WTC11 (cell line): ENCODE measurements around the gene SAE1. TPM values are rescaled to one million over a fixed set of nuclear protein-coding genes. Genes with fewer than 3 reads are reported as not detected.
A peak's percentile ranks its signal among the peaks of the same experiment; 100 is the strongest.

Source experiments
- ATAC-seq: fragments of 200-7000 bp; cut with Tn5 transposase; 2 replicates; pipeline ENCODE4 v1.10.0; 2021; ENCODE audit warnings: mild to moderate bottlenecking, moderate library complexity
- CTCF ChIA-PET: fragments of 300-600 bp; sonication (Branson Sonifier 250); formaldehyde crosslinking; loops from one replicate; lab custom pipeline; 2021; ENCODE audit warnings: antibody characterized with exemption; lab: Charles Lee
- POLR2A ChIA-PET: fragments of 350-600 bp; sonication (Branson Sonifier 250); formaldehyde crosslinking; loops from one replicate; lab custom pipeline; 2021; ENCODE audit warnings: antibody characterized with exemption; lab: Charles Lee
- DNase-seq: peaks from one replicate; pipeline ENCODE4 v3.0.0; 2021; ENCODE audit warnings: low spot score
- H3K27ac Mint-ChIP-seq: 2 replicates; pipeline ENCODE4 v1.8.0; 2021; ENCODE audit warnings: mixed read lengths
- H3K27me3 Mint-ChIP-seq: 2 replicates; pipeline ENCODE4 v1.8.0; 2021; ENCODE audit warnings: low read depth, mild to moderate bottlenecking, moderate library complexity, mixed read lengths
- H3K36me3 Mint-ChIP-seq: 2 replicates; pipeline ENCODE4 v1.8.0; 2021; ENCODE audit warnings: mixed read lengths
- H3K4me1 Mint-ChIP-seq: 2 replicates; pipeline ENCODE4 v1.8.0; 2022; ENCODE audit warnings: mixed read lengths
- H3K4me3 Mint-ChIP-seq: 2 replicates; pipeline ENCODE4 v1.8.0; 2021; ENCODE audit warnings: mild to moderate bottlenecking, moderate library complexity, mixed read lengths
- H3K9me3 Mint-ChIP-seq: 2 replicates; pipeline ENCODE4 v1.8.0; 2021; ENCODE audit warnings: mixed read lengths
- GRHL2 ChIP-seq: fragments of 250-450 bp; sonication (Bioruptor Pico); IDR thresholded peaks from 2 replicates; pipeline ENCODE4 v1.8.0; 2022; ENCODE audit warnings: mild to moderate bottlenecking, moderate library complexity; ENCODE audit not compliant: insufficient replicate concordance, severe bottlenecking
- GTF2I ChIP-seq: fragments of 250-450 bp; sonication (Bioruptor Pico); conservative IDR thresholded peaks from 2 replicates; pipeline ENCODE4 v1.4.0; 2021; ENCODE audit warnings: mild to moderate bottlenecking
- JAZF1 ChIP-seq: fragments of 250-450 bp; sonication (Bioruptor Pico); IDR thresholded peaks from 2 replicates; pipeline ENCODE4 v1.9.0; 2021; ENCODE audit warnings: moderate library complexity, mild to moderate bottlenecking, inconsistent platforms
- KAT7 ChIP-seq: sonication (generic); formaldehyde crosslinking; IDR thresholded peaks from 2 replicates; pipeline ENCODE4 v1.8.1; 2023; ENCODE audit warnings: missing genetic modification reagents, mild to moderate bottlenecking, borderline replicate concordance
- MYBL2 ChIP-seq: sonication (generic); formaldehyde crosslinking; IDR thresholded peaks from 2 replicates; pipeline ENCODE4 v1.8.1; 2023; ENCODE audit warnings: mild to moderate bottlenecking, moderate library complexity, missing genetic modification reagents
- SMAD3 ChIP-seq: sonication (generic); formaldehyde crosslinking; IDR thresholded peaks from 2 replicates; pipeline ENCODE4 v1.8.0; 2022; ENCODE audit warnings: missing genetic modification reagents, mild to moderate bottlenecking, borderline replicate concordance
- TCF7 ChIP-seq: sonication (generic); formaldehyde crosslinking; IDR thresholded peaks from 2 replicates; pipeline ENCODE4 v1.8.0; 2022; ENCODE audit warnings: mild to moderate bottlenecking, low read depth, missing genetic modification reagents, moderate library complexity
- ZNF219 ChIP-seq: sonication (generic); formaldehyde crosslinking; IDR thresholded peaks from 2 replicates; pipeline ENCODE4 v1.8.0; 2023; ENCODE audit warnings: missing genetic modification reagents, mild to moderate bottlenecking, borderline replicate concordance
- ZNF317 ChIP-seq: sonication (generic); formaldehyde crosslinking; IDR thresholded peaks from 2 replicates; pipeline ENCODE4 v1.8.1; 2023; ENCODE audit warnings: low read depth, mild to moderate bottlenecking, moderate library complexity, missing genetic modification reagents, borderline replicate concordance
- total RNA-seq: library from RNA; stranded (reverse); gene quantifications from 3 replicates; pipeline ENCODE4 v1.2.3, GENCODE V29; 2021
- TF ChIP-seq, protein P1 (sequence below): sonication (generic); formaldehyde crosslinking; IDR thresholded peaks from 2 replicates; pipeline ENCODE4 v1.8.1; 2022; ENCODE audit warnings: mild to moderate bottlenecking, missing genetic modification reagents, moderate library complexity, borderline replicate concordance
- TF ChIP-seq, protein P2 (sequence below): sonication (generic); formaldehyde crosslinking; IDR thresholded peaks from 2 replicates; pipeline ENCODE4 v1.8.0; 2022; ENCODE audit warnings: missing genetic modification reagents
- TF ChIP-seq, protein P3 (sequence below): fragments of 250-450 bp; sonication (Bioruptor Pico); IDR thresholded peaks from 2 replicates; pipeline ENCODE4 v1.9.0; 2021; ENCODE audit warnings: mild to moderate bottlenecking
- TF ChIP-seq, protein P4 (sequence below): sonication (generic); formaldehyde crosslinking; IDR thresholded peaks from 2 replicates; pipeline ENCODE4 v1.8.1; 2023; ENCODE audit warnings: mild to moderate bottlenecking, moderate library complexity, missing genetic modification reagents
- TF ChIP-seq, protein P5 (sequence below): sonication (generic); formaldehyde crosslinking; IDR thresholded peaks from 2 replicates; pipeline ENCODE4 v1.8.1; 2023; ENCODE audit warnings: mild to moderate bottlenecking, missing genetic modification reagents, borderline replicate concordance
- TF ChIP-seq, protein P6 (sequence below): sonication (generic); formaldehyde crosslinking; IDR thresholded peaks from 2 replicates; pipeline ENCODE4 v1.8.0; 2022; ENCODE audit warnings: mild to moderate bottlenecking, missing genetic modification reagents
- TF ChIP-seq, protein P7 (sequence below): sonication (generic); formaldehyde crosslinking; conservative IDR thresholded peaks from 2 replicates; pipeline ENCODE4 v1.8.1; 2022; ENCODE audit warnings: mild to moderate bottlenecking, missing genetic modification reagents

SAE1 gene
- total RNA-seq, 1 experiment from 2014 or later, result 224 TPM

DNA sequence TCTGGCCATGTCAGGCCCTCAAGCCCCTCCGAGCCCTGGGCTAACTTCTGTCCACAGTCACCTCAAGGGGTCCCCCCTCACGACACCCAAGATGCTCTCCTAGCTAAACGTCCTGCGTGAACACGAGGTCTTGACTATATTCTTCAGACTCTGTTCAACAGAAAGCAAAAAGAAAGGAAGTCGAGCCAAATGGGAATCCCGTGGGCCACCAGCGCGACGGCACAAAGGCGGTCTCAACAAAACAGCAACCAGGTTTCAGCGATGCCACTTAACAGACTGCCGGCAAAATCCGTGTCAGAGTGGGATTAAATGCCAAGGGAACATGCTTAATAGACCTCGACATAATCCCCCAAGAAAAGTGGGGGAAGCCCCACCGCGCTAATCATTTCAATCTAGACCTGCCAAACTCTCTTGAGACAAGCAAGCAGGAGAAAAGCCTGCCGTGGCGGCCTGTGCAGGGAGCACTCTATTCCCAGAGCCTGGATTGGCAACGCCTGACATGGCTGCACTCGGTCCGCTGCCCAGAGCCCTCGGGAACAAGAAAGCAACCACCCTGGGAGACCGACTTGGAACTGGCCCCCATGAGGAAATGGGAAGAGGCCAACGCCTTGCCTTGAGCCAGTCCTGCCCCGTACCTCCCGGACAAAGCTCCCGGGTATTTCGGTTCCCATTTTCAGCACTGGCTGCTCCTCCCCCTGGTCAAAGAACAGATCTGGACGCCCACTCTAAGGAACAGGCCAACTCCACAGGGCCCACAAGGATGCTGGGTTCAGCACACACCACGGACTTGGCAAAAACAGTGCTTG is 33.0 kb upstream of the SAE1 start:
- Mint-ChIP-seq H3K36me3 (peaks cover 15% of the 10 kb centered on the region), H3K27me3 (no peaks in the 10 kb centered on the region), H3K4me1 (peaks cover 45% of the 10 kb centered on the region), H3K4me3 (no peak overlapping the region), H3K27ac (peak overlapping the region; percentile 78), H3K9me3 (no peaks in the 10 kb centered on the region)
- ATAC-seq (no peak), DNase-seq (no peak)
- POLR2A ChIA-PET, result interaction anchor here (0.6 to 1.2 kb wide), 2 partner anchors 13 to 16 kb away, joined by 3 read pairs; partner anchors contain the start of gene ZC3H4
- TF ChIP-seq ZNF317 (no peak), SMAD3 (CRISPR knock-in tag) (no peak)
- TF ChIP-seq, protein P1, sequence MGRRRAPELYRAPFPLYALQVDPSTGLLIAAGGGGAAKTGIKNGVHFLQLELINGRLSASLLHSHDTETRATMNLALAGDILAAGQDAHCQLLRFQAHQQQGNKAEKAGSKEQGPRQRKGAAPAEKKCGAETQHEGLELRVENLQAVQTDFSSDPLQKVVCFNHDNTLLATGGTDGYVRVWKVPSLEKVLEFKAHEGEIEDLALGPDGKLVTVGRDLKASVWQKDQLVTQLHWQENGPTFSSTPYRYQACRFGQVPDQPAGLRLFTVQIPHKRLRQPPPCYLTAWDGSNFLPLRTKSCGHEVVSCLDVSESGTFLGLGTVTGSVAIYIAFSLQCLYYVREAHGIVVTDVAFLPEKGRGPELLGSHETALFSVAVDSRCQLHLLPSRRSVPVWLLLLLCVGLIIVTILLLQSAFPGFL (CRISPR knock-in tag), result no peak
- TF ChIP-seq, protein P2, sequence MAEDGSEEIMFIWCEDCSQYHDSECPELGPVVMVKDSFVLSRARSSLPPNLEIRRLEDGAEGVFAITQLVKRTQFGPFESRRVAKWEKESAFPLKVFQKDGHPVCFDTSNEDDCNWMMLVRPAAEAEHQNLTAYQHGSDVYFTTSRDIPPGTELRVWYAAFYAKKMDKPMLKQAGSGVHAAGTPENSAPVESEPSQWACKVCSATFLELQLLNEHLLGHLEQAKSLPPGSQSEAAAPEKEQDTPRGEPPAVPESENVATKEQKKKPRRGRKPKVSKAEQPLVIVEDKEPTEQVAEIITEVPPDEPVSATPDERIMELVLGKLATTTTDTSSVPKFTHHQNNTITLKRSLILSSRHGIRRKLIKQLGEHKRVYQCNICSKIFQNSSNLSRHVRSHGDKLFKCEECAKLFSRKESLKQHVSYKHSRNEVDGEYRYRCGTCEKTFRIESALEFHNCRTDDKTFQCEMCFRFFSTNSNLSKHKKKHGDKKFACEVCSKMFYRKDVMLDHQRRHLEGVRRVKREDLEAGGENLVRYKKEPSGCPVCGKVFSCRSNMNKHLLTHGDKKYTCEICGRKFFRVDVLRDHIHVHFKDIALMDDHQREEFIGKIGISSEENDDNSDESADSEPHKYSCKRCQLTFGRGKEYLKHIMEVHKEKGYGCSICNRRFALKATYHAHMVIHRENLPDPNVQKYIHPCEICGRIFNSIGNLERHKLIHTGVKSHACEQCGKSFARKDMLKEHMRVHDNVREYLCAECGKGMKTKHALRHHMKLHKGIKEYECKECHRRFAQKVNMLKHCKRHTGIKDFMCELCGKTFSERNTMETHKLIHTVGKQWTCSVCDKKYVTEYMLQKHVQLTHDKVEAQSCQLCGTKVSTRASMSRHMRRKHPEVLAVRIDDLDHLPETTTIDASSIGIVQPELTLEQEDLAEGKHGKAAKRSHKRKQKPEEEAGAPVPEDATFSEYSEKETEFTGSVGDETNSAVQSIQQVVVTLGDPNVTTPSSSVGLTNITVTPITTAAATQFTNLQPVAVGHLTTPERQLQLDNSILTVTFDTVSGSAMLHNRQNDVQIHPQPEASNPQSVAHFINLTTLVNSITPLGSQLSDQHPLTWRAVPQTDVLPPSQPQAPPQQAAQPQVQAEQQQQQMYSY (CRISPR knock-in tag), result no peak
- TF ChIP-seq, all 79 proteins: peak for 0
- CTCF ChIA-PET, result interaction anchor here (0.5 to 2.0 kb wide), 3 partner anchors 146 to 451 kb away, joined by 4 to 5 read pairs (median 4); no protein-coding TSS in a partner anchor

DNA sequence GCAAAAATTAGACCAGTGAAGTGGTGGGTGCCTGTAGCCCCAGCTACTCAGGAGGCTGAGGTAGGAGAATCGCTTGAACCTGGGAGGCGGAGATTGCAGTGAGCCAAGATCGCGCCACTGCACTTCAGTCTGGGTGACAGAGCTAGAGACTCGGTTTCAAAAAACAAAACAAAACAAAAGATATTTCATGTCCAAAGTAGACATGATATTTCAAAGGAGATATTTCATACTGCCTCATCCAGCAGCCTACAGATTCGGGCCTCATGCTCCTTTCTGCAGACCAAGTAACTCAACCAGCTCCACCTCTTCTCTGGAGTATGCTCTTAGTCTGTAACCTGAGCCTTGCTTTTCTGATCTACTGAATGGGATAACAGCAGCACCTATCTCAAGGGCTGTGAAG is 32.0 kb upstream of the SAE1 start:
- DNase-seq (no peak), ATAC-seq (no peak)
- Mint-ChIP-seq H3K27me3 (no peaks in the 10 kb centered on the region), H3K27ac (peak overlapping the region; percentile 76), H3K4me3 (no peak overlapping the region), H3K36me3 (peaks cover 9% of the 10 kb centered on the region), H3K4me1 (peaks cover 51% of the 10 kb centered on the region), H3K9me3 (no peaks in the 10 kb centered on the region)
- TF ChIP-seq, protein P3, sequence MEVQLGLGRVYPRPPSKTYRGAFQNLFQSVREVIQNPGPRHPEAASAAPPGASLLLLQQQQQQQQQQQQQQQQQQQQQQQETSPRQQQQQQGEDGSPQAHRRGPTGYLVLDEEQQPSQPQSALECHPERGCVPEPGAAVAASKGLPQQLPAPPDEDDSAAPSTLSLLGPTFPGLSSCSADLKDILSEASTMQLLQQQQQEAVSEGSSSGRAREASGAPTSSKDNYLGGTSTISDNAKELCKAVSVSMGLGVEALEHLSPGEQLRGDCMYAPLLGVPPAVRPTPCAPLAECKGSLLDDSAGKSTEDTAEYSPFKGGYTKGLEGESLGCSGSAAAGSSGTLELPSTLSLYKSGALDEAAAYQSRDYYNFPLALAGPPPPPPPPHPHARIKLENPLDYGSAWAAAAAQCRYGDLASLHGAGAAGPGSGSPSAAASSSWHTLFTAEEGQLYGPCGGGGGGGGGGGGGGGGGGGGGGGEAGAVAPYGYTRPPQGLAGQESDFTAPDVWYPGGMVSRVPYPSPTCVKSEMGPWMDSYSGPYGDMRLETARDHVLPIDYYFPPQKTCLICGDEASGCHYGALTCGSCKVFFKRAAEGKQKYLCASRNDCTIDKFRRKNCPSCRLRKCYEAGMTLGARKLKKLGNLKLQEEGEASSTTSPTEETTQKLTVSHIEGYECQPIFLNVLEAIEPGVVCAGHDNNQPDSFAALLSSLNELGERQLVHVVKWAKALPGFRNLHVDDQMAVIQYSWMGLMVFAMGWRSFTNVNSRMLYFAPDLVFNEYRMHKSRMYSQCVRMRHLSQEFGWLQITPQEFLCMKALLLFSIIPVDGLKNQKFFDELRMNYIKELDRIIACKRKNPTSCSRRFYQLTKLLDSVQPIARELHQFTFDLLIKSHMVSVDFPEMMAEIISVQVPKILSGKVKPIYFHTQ (CRISPR knock-in tag), result no peak
- TF ChIP-seq MYBL2 (CRISPR knock-in tag), result no peak
- TF ChIP-seq ZNF219 (CRISPR knock-in tag), result no peak
- no peak for TF ChIP-seq KAT7 (CRISPR knock-in tag)
- no peak for TF ChIP-seq GRHL2 (CRISPR knock-in tag)
- TF ChIP-seq TCF7 (CRISPR knock-in tag), result no peak
- no peak for TF ChIP-seq JAZF1 (CRISPR knock-in tag)
- TF ChIP-seq, protein P4, sequence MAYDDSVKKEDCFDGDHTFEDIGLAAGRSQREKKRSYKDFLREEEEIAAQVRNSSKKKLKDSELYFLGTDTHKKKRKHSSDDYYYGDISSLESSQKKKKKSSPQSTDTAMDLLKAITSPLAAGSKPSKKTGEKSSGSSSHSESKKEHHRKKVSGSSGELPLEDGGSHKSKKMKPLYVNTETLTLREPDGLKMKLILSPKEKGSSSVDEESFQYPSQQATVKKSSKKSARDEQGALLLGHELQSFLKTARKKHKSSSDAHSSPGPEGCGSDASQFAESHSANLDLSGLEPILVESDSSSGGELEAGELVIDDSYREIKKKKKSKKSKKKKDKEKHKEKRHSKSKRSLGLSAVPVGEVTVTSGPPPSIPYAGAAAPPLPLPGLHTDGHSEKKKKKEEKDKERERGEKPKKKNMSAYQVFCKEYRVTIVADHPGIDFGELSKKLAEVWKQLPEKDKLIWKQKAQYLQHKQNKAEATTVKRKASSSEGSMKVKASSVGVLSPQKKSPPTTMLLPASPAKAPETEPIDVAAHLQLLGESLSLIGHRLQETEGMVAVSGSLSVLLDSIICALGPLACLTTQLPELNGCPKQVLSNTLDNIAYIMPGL, result no peak
- no peak for TF ChIP-seq GTF2I
- TF ChIP-seq, protein P5, sequence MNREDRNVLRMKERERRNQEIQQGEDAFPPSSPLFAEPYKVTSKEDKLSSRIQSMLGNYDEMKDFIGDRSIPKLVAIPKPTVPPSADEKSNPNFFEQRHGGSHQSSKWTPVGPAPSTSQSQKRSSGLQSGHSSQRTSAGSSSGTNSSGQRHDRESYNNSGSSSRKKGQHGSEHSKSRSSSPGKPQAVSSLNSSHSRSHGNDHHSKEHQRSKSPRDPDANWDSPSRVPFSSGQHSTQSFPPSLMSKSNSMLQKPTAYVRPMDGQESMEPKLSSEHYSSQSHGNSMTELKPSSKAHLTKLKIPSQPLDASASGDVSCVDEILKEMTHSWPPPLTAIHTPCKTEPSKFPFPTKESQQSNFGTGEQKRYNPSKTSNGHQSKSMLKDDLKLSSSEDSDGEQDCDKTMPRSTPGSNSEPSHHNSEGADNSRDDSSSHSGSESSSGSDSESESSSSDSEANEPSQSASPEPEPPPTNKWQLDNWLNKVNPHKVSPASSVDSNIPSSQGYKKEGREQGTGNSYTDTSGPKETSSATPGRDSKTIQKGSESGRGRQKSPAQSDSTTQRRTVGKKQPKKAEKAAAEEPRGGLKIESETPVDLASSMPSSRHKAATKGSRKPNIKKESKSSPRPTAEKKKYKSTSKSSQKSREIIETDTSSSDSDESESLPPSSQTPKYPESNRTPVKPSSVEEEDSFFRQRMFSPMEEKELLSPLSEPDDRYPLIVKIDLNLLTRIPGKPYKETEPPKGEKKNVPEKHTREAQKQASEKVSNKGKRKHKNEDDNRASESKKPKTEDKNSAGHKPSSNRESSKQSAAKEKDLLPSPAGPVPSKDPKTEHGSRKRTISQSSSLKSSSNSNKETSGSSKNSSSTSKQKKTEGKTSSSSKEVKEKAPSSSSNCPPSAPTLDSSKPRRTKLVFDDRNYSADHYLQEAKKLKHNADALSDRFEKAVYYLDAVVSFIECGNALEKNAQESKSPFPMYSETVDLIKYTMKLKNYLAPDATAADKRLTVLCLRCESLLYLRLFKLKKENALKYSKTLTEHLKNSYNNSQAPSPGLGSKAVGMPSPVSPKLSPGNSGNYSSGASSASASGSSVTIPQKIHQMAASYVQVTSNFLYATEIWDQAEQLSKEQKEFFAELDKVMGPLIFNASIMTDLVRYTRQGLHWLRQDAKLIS, result no peak
- TF ChIP-seq, protein P6, sequence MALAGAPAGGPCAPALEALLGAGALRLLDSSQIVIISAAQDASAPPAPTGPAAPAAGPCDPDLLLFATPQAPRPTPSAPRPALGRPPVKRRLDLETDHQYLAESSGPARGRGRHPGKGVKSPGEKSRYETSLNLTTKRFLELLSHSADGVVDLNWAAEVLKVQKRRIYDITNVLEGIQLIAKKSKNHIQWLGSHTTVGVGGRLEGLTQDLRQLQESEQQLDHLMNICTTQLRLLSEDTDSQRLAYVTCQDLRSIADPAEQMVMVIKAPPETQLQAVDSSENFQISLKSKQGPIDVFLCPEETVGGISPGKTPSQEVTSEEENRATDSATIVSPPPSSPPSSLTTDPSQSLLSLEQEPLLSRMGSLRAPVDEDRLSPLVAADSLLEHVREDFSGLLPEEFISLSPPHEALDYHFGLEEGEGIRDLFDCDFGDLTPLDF (CRISPR knock-in tag), result no peak
- TF ChIP-seq, protein P7, sequence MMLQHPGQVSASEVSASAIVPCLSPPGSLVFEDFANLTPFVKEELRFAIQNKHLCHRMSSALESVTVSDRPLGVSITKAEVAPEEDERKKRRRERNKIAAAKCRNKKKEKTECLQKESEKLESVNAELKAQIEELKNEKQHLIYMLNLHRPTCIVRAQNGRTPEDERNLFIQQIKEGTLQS (CRISPR knock-in tag), result no peak
- ChIA-PET CTCF (interaction anchor here (1.3 to 2.4 kb wide), 4 partner anchors 19 to 146 kb away, joined by 3 to 15 read pairs (median 5); no protein-coding TSS in a partner anchor), POLR2A (interaction anchor here (0.6 to 1.4 kb wide), 3 partner anchors 12 to 18 kb away, joined by 3 to 10 read pairs (median 4); partner anchors contain the start of gene ZC3H4)
